Measurements from ENCODE around the gene LAMB1.
"Not testable (repeated sequence)": the region's sequence is repeated elsewhere in the genome, so short reads cannot be mapped to it uniquely, and the experiment has no call there.

Gene LAMB1

DNA sequence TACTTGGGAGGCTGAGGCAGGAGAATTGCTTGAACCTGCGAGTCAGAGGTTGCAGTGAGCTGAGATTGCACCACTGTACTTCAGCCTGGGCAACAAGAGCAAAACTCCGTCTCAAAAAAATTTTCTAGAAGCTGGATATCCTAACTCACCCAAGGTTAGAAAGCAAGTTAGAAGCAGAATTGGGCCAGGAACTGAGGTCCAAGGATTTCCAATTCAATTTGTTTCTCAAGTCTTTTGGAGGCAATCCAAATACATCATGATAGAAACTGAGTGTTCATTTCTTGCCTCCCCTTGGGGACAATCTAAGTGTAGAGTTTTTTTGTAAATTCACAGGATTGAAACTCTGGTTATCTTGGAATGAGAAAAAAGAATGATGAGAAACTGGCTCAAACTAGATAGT, 45.5 kb downstream of the LAMB1 start:
- Histone ChIP-seq H3K36me3 (replicated peaks; ENCODE audit: insufficient read depth, low read length) (no peaks in the 10 kb centered on the region), H3K9me3 (replicated peaks; ENCODE audit: insufficient read depth, low read length) (no peaks in the 10 kb centered on the region), H2AFZ (ENCODE audit: low read length) (no peak overlapping the region), H3K27ac (ENCODE audit: low read length) (no peak overlapping the region), H3K9ac (ENCODE audit: low read length) (no peak overlapping the region), H3K27me3 (replicated peaks; ENCODE audit: insufficient read depth, low read length) (no peaks in the 10 kb centered on the region), H3K4me1 (ENCODE audit: low read length) (no peaks in the 10 kb centered on the region), H3K79me2 (ENCODE audit: low read length) (no peaks in the 10 kb centered on the region), H3F3A (ENCODE audit: insufficient read depth, low read length) (no peaks in the 10 kb centered on the region), H3K4me3 (ENCODE audit: low read length) (no peak overlapping the region), H3K4me2 (ENCODE audit: low read depth, low read length) (no peak overlapping the region), H3K9me2 (replicated peaks; ENCODE audit: insufficient read depth, low read length) (no peaks in the 10 kb centered on the region), H4K20me1 (ENCODE audit: insufficient read depth, low read length) (no peaks in the 10 kb centered on the region)
- DNase-seq, result no peak
- no peak for TF ChIP-seq EZH2 (optimal IDR thresholded peaks at IDR 0.05; ENCODE audit: low read depth, low read length)
- TF ChIP-seq EZH2phosphoT487 (IDR thresholded peaks at IDR 0.05; ENCODE audit: low read length), result no peak
- TF ChIP-seq, protein P1, sequence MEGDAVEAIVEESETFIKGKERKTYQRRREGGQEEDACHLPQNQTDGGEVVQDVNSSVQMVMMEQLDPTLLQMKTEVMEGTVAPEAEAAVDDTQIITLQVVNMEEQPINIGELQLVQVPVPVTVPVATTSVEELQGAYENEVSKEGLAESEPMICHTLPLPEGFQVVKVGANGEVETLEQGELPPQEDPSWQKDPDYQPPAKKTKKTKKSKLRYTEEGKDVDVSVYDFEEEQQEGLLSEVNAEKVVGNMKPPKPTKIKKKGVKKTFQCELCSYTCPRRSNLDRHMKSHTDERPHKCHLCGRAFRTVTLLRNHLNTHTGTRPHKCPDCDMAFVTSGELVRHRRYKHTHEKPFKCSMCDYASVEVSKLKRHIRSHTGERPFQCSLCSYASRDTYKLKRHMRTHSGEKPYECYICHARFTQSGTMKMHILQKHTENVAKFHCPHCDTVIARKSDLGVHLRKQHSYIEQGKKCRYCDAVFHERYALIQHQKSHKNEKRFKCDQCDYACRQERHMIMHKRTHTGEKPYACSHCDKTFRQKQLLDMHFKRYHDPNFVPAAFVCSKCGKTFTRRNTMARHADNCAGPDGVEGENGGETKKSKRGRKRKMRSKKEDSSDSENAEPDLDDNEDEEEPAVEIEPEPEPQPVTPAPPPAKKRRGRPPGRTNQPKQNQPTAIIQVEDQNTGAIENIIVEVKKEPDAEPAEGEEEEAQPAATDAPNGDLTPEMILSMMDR (IDR thresholded peaks at IDR 0.05; ENCODE audit: low read length), result no peak

DNA sequence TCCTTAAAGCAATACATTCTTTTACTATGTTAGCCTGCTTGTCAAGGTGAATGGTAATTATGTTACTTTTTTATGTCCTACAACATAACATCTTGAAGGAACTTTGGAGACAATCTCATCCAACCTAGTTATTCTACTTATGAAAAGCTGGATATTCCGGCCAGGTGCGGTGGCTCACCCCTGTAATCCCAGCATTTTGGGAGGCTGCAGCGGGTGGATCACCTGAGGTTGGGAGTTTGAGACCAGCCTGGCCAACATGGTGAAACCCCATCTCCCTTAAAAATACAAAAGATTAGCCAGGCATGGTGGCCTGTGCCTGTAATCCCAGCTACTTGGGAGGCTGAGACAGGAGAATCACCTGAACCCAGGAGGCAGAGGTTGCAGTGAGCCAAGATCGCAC, 46.0 kb downstream of the LAMB1 start:
- not testable (repeated sequence) for H3K27ac ChIP-seq (ENCODE audit: low read length); DNase-seq; H3K79me2 ChIP-seq (ENCODE audit: low read length); H3K9me2 ChIP-seq (replicated peaks; ENCODE audit: insufficient read depth, low read length); H3K27me3 ChIP-seq (replicated peaks; ENCODE audit: insufficient read depth, low read length); H2AFZ ChIP-seq (ENCODE audit: low read length); H3K9me3 ChIP-seq (replicated peaks; ENCODE audit: insufficient read depth, low read length); H3K9ac ChIP-seq (ENCODE audit: low read length); H3K4me3 ChIP-seq (ENCODE audit: low read length); H4K20me1 ChIP-seq (ENCODE audit: insufficient read depth, low read length); H3K4me1 ChIP-seq (ENCODE audit: low read length); H3K4me2 ChIP-seq (ENCODE audit: low read depth, low read length); H3K36me3 ChIP-seq (replicated peaks; ENCODE audit: insufficient read depth, low read length); H3F3A ChIP-seq (ENCODE audit: insufficient read depth, low read length)

DNA sequence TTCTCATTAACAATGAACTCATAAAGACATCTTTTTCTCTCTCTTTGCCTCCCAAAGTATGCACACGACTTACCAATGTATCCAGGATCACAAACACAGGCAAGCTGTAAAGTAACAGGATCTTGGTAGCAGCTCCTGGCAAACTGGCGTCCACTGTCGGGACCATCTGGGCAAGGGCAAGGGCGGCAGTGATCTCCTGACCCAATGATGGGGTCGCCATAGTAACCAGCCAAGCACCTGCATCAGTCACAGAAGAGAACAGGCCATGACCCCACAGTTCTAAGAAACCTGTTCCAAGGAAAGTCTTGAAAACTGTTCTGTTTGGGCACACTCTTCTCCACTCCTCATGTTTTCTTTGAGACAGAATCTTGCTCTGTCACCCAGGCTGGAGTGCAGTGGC, 47.6 kb downstream of the LAMB1 start:
- H3K9me3 ChIP-seq (replicated peaks; ENCODE audit: insufficient read depth, low read length), result no peaks in the 10 kb centered on the region
- no peak overlapping the region for H3K4me3 ChIP-seq (ENCODE audit: low read length)
- DNase-seq, result no peak
- H3K79me2 ChIP-seq (ENCODE audit: low read length), result no peaks in the 10 kb centered on the region
- no peak overlapping the region for H3K4me2 ChIP-seq (ENCODE audit: low read depth, low read length)
- H3K4me1 ChIP-seq (ENCODE audit: low read length), result no peaks in the 10 kb centered on the region
- no peaks in the 10 kb centered on the region for H3K9me2 ChIP-seq (replicated peaks; ENCODE audit: insufficient read depth, low read length)
- no peak overlapping the region for H2AFZ ChIP-seq (ENCODE audit: low read length)
- no peak overlapping the region for H3K27ac ChIP-seq (ENCODE audit: low read length)
- H4K20me1 ChIP-seq (ENCODE audit: insufficient read depth, low read length), result no peaks in the 10 kb centered on the region
- no peaks in the 10 kb centered on the region for H3F3A ChIP-seq (ENCODE audit: insufficient read depth, low read length)
- TF ChIP-seq EZH2phosphoT487 (IDR thresholded peaks at IDR 0.05; ENCODE audit: low read length) (no peak), EZH2 (optimal IDR thresholded peaks at IDR 0.05; ENCODE audit: low read depth, low read length) (no peak)
- TF ChIP-seq, protein P1 (IDR thresholded peaks at IDR 0.05; ENCODE audit: low read length), result no peak
- no peaks in the 10 kb centered on the region for H3K27me3 ChIP-seq (replicated peaks; ENCODE audit: insufficient read depth, low read length)
- no peak overlapping the region for H3K9ac ChIP-seq (ENCODE audit: low read length)
- no peaks in the 10 kb centered on the region for H3K36me3 ChIP-seq (replicated peaks; ENCODE audit: insufficient read depth, low read length)

DNA sequence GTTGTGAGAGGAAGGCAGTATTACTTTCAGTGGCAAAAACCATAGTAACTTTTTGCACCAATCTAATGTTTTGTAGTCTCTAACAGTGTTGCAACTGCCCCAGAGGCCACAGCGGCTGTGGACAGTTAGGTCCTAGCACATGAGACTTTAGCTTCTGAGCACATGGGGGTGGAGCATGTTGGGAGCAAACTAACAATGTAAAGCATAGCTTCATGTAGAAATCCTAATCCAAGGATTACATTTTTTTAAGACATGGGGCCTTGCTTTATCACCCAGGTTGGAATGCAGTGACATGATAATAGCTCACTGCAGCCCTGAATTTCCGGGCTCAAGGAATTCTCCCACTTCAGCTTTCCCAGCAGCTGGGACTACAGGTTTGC, 49.0 kb downstream of the LAMB1 start:
- Histone ChIP-seq H3K9me3 (replicated peaks; ENCODE audit: insufficient read depth, low read length) (no peaks in the 10 kb centered on the region), H3K9ac (ENCODE audit: low read length) (no peak overlapping the region), H3K27me3 (replicated peaks; ENCODE audit: insufficient read depth, low read length) (no peaks in the 10 kb centered on the region), H3K4me1 (ENCODE audit: low read length) (no peaks in the 10 kb centered on the region), H3K4me2 (ENCODE audit: low read depth, low read length) (no peak overlapping the region), H4K20me1 (ENCODE audit: insufficient read depth, low read length) (no peaks in the 10 kb centered on the region), H2AFZ (ENCODE audit: low read length) (no peak overlapping the region), H3K4me3 (ENCODE audit: low read length) (no peak overlapping the region), H3K27ac (ENCODE audit: low read length) (no peak overlapping the region), H3F3A (ENCODE audit: insufficient read depth, low read length) (no peaks in the 10 kb centered on the region), H3K9me2 (replicated peaks; ENCODE audit: insufficient read depth, low read length) (no peaks in the 10 kb centered on the region), H3K36me3 (replicated peaks; ENCODE audit: insufficient read depth, low read length) (no peaks in the 10 kb centered on the region), H3K79me2 (ENCODE audit: low read length) (no peaks in the 10 kb centered on the region)
- DNase-seq, result no peak
- no peak for TF ChIP-seq EZH2 (optimal IDR thresholded peaks at IDR 0.05; ENCODE audit: low read depth, low read length)
- TF ChIP-seq, protein P1 (IDR thresholded peaks at IDR 0.05; ENCODE audit: low read length), result no peak

All from MM.1S (cell line).